CD4-positive, alpha-beta T cell treated with Interleukin-1 beta for 1 hour (primary cell): ENCODE measurements around the gene CYP2E1.
"Not testable (repeated sequence)": the region's sequence is repeated elsewhere in the genome, so short reads cannot be mapped to it uniquely, and the experiment has no call there.

Source experiments
- DNase-seq, 2 donors: peaks; one replicate each; pipeline ENCODE4 v3.0.0-alpha.2; 2020 to 2022

The CYP2E1 gene

GRCh38 chr10:133528845-133529575 is 1.8 kb downstream of the CYP2E1 start:
- no peak for DNase-seq

GRCh38 chr10:133529576-133529946 is 2.4 kb downstream of the CYP2E1 start:
- no peak for DNase-seq

DNA sequence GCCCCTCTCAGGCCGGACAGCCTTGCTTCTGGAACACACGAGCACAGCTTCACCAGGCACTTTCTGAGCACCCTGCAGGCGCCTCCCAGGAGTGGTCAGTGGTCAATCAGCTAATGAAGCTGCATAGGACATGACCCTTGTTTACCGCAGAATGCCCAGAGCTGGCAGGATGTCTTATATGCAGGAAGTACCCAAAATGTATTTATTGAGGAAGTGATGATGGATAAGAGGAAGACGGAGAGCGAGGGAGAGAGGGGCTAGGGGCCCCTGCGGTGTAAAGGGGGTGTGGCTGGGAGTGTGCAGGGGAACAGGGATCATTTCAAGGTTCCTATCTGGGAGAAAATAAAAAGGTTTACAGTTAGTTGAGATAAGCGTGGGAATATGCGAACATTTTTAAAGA is 3.3 kb downstream of the CYP2E1 start:
- DNase-seq = no peak

DNA sequence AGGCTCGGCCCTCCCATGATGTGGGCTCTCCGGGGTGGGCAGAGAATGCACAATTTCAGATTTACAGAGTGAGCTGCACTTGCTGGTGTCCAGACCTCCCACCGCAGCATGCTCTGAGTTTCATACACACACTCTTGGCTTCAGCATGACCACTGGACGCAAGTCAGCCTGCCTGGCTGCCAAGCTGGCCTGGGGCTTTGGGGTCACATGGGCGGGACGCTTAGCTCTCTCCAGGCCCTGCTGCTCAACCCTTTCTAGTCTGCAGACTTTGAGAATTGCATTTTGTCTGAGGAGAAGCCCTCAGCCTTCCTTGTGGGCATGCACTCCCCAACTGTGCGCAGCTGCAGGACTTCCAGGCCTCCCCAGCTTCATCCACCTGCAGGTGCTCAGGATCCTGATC is 5.7 kb downstream of the CYP2E1 start:
- DNase-seq = no peak

- no peak for DNase-seq
Measured at GRCh38 chr10:133534417-133534816, 7.3 kb downstream of the CYP2E1 start.

GRCh38 chr10:133536198-133536597 is 9.0 kb downstream of the CYP2E1 start:
- no peak for DNase-seq

DNA sequence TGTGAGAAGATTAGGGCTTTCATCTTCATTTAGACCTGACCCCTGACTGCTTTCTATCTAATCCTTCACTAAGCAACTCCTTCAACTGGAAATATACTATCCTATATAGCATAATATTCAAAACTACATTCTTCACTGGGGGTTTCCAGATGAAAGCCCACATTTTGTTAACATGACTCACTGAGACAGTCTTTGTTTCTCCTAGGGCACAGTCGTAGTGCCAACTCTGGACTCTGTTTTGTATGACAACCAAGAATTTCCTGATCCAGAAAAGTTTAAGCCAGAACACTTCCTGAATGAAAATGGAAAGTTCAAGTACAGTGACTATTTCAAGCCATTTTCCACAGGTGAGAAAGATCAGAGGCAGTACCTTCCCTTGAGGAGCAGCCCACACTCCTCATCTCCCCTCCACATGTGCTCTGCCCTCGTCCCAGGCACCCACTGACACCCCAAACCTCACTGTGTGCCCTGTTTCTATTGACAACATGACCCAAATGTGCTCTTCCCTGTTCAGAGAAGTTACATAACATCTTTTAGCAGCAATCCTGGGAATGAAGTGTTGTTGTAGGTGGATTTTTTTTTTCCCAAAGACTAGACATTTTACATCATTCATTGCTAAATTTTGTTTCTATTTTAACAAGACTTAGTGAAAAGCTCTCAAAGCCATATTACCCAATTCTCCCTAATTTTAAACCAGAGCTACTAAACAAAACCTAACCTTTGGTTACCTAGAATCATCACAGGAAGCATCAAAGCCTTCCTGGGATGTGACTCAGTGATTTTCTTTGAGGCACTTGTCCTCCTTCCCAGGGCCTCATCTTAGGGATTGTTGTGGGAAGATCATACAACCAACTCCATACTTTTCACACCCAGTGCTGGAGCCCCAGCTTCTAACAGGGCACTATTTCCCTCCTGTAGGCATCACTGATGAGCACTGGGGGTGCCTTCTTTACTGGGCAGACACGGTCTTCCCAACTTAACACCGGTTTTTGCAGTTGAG is 10.7 kb downstream of the CYP2E1 start:
- DNase-seq = no peak

GRCh38 chr10:133541441-133541975 is 14.3 kb downstream of the CYP2E1 start:
- not testable (repeated sequence) for DNase-seq

DNA sequence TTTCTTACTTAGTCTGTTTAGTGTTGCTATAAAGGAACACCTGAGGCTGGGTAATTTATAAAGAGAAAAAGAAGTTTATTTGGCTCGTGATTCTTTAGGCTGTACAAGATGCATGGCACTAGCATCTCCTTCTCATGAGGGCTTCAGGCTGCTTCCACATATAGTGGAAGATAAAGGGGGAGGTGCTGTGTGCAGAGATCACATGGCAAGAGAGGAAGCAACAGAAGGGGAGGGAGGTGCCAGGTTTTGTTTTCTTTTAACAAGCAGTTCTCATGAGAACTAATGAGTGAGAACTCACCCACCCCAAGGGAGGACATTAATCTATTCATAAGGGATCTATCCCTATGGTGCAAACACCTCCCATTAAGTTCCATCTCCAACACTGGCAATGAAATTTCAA is 17.3 kb downstream of the CYP2E1 start:
- no peak for DNase-seq

- no peak for DNase-seq
Measured at GRCh38 chr10:133554600-133554999, 27.4 kb downstream of the CYP2E1 start.

DNA sequence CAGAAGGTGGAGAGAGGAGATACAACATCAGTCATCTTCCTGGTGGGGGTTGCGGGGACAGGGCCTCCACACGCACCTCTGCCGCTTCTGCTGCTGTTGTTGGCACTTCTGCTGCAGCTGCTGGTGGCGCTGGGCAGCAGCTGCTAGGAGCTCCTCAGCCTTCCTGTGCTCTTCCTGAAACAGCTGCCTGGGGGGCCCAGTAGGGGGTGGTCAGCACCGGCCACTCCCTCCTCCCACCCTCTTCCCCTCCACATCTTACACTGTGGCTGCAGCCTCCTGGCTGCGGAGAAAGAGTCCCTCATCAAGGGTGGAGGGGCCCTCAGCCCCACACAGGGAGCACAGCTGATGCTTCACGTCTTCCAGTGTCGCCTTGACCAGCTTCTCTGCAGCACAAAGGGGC is 28.4 kb downstream of the CYP2E1 start:
- no peak for DNase-seq

- no peak for DNase-seq
Measured at GRCh38 chr10:133557381-133557780, 30.2 kb downstream of the CYP2E1 start.

- DNase-seq = no peak
Measured at GRCh38 chr10:133559216-133559615, 32.1 kb downstream of the CYP2E1 start.

DNA sequence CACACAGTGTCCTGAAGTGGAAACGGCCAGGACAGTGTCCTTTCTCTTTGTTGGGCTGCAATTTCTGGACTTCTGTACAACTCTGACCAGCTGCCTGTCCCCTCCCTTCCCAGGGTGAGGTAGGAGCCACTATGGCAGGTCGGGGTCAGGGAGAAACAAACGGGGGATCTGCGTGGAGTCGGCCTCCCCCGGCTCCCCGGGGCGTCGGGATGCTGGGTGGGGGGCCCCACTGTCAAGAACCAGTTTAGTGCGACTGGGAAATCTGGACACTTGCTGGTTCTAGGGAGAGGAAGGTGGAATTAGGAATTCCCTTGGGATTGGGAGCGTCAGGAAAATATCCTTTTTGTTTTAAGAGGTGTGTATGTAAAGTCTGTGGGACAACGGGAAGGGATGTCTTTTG is 37.7 kb downstream of the CYP2E1 start:
- no peak for DNase-seq

DNA sequence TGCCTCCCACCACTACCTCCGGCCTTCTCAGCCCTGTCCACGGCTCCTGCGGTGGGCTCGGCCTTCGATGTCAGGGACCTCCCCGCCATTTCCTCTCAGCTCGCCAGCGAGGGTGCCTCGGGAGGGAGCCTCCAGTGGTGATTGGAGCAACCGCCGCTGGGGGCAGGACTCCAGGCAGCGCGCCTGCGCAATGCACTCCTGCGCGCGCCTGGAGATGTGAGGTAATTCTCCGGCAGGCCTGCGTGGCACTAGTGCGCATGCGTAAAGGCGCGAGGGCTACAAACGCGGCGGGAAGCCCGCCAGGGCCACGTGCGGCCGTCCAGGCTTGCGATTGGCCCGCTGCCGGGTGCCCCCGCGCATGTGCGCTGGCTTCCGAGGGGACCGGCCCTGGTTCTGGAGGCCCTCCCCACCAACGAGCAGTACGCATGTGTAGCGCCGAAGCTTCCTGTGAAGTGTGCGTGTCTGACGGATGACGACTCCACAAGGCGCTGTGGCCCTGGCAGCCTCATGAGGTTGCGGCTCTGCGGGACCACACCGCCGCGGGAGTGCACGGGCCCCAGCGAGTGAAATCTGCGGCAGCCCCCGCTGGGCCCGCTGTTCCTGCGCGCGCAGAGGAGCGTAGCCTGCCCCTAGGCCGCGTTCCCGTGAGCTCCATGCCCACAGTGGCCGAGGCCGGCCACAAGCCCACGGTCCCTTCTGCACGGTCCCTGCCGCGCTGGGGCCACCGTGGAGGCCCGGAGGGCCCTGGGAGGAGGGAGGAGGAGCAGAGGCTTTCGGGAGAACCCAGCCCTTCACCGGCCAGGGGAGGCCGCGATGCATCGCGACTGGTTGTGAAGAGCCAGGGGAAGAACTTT is 38.5 kb downstream of the CYP2E1 start, which contains the start of gene SYCE1:
TSS of gene SYCE1 (minus strand) at position 143 of the 854 bp plus-strand sequence. CDS start at position 89, 54 bp downstream.
- DNase-seq = no peak

- no peak for DNase-seq
Measured at GRCh38 chr10:133567119-133567518, 40.0 kb downstream of the CYP2E1 start.

- DNase-seq = no peak
Measured at GRCh38 chr10:133567609-133568286, 40.6 kb downstream of the CYP2E1 start.

DNA sequence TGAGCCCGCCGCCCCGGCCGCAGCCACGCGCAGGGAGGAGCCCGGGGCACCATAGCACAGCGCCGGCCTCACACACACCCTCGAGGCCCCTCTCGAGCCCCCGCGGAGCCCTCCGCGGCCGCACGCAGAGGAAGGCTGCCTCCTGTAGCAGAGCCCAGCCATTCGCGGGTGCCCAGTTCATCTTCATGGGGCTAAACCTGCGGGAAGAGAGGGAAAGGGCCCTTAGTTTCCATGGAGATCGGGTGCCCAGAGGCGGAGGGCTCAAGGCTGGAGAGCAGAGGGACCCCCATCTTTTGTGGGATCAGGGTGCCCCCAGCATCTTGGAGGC is 41.1 kb downstream of the CYP2E1 start:
- no peak for DNase-seq

DNA sequence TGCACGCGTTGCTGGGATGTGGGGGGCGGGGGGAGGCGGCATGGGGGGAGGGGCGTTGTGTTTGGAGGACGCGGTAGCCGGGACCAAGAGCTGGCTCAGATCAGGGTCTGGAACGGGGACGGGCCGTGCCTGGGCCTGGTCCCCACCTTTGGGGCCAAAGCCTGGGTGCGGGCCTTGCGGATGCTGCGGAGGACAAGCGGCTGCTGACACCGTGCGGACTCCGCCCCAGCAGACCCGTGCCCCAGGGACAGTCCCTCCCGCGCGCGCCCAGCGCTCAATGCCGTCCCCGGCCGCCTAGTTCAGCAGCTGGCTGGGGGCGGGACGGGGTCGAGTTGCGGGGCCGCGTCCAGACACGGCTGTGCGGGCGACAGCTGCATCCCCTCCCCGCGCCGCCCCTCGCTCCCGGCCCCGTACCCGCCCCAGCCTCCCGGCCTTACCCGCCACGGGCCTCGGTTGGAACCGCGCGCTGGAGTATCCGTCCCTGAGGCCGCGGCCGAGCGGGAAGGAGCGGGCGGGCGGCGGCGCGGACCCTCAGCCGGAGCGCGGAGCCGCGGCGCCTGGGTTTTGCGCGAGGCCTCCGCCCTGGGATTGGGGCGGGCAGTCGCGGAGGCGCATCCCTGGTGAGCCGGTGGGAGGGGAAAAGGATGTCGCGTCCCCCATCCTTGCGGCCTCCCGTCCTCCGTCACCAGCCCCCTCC is 41.8 kb downstream of the CYP2E1 start:
- not testable (repeated sequence) for DNase-seq

- DNase-seq = not testable (repeated sequence)
Measured at GRCh38 chr10:133569801-133570200, 42.6 kb downstream of the CYP2E1 start.

DNA sequence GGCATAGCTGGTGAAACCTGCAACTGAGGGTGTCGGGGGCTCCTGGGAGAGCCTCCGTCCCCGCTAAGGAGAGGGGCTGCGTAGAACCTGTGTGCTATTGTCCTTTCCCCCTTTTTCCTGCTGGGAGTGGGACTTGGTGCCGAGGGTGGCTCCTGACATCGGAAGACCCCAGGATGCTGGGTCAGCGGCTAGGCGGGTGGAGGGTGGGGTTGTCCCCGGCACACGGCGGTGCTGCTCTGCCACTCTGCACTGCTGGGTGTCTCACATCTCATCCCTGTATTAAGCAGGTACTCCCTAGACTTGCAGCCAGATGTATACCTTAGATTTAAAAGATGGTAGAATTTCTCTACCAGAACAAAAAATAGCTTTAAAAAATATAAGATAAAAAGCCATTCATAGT is 44.9 kb downstream of the CYP2E1 start:
- DNase-seq = not testable (repeated sequence)
